Endothelial cell of umbilical vein (primary cell): ENCODE data around the gene ASXL2. TPM values are rescaled to one million over a fixed set of nuclear protein-coding genes. Genes with fewer than 3 reads are reported as not detected.
A peak's percentile ranks its signal among the peaks of the same experiment; 100 is the strongest.

Source experiments
- BruUV-seq: library from RNA; stranded (reverse); fragments of 400-500 nt; replicated peaks from 2 replicates; lab custom pipeline; 2021; lab: Mats Ljungman, UMichigan
- CTCF ChIA-PET: fragments of 300-600, 350-600 bp; sonication (Branson Sonifier 250); formaldehyde crosslinking; loops from one replicate; lab custom pipeline; 2021; ENCODE audit warnings: antibody characterized with exemption, inconsistent platforms; lab: Charles Lee
- POLR2A ChIA-PET: fragments of 300-600, 350-600 bp; sonication (Branson Sonifier 250); formaldehyde crosslinking; loops from one replicate; lab custom pipeline; 2021; ENCODE audit warnings: antibody characterized with exemption, inconsistent platforms; lab: Charles Lee
- DNase-seq: peaks from one replicate; pipeline ENCODE4 v3.0.0-alpha.2; 2011; ENCODE audit warnings: low read depth, low spot score
- FAIRE-seq: peaks from 2 replicates; lab custom pipeline; 2011; peaks lifted over from hg19 to GRCh38; lab: Jason Lieb, UNC
- H2AFZ ChIP-seq: 2 replicates; pipeline ENCODE4 v1.6.0; 2012; ENCODE audit warnings: low read depth, low read length, control low read depth, inconsistent platforms
- H3K27ac ChIP-seq: 2 replicates; pipeline ENCODE4 v1.5.1; 2011; ENCODE audit warnings: low read depth, mild to moderate bottlenecking, control low read depth, low read length, moderate library complexity; ENCODE audit not compliant: insufficient read depth
- H3K27me3 ChIP-seq, 2 experiments: 2 replicates each; pipeline versions ENCODE4 v1.6.0 to v1.6.1; 2011; ENCODE audit warnings: low read length in 2 of 2, mixed read lengths in 1 of 2; ENCODE audit not compliant: control insufficient read depth in 2 of 2, insufficient read depth in 2 of 2
- H3K36me3 ChIP-seq, 2 experiments: 2 replicates in 1 of 2; 3 replicates in 1 of 2; pipeline ENCODE4 v1.5.1; 2011; ENCODE audit warnings: low read length in 2 of 2, mild to moderate bottlenecking in 1 of 2, moderate library complexity in 1 of 2; ENCODE audit not compliant: control insufficient read depth in 2 of 2, insufficient read depth in 2 of 2; ENCODE audit errors: extremely low read depth in 1 of 2
- H3K4me1 ChIP-seq: 3 replicates; pipeline ENCODE4 v1.5.1; 2011; ENCODE audit warnings: mild to moderate bottlenecking, low read length; ENCODE audit not compliant: control insufficient read depth, insufficient read depth; ENCODE audit errors: extremely low read depth
- H3K4me2 ChIP-seq: 2 replicates; pipeline ENCODE4 v1.6.1; 2011; ENCODE audit warnings: low read length, control low read depth, mixed read lengths; ENCODE audit not compliant: insufficient read depth
- H3K4me3 ChIP-seq, 3 experiments: fragments of 200-600 bp in 1 of 3; sonication (generic), shearing (Covaris generic) in 1 of 3; replicated peaks in 1 of 3; 2 replicates each; pipeline ENCODE4 v1.5.1; 2011 to 2016; ENCODE audit warnings: control low read depth in 3 of 3, low read length in 3 of 3, mild to moderate bottlenecking in 2 of 3, inconsistent platforms in 1 of 3, low read depth in 1 of 3, moderate library complexity in 1 of 3; ENCODE audit not compliant: insufficient read depth in 1 of 3
- H3K79me2 ChIP-seq: 2 replicates; pipeline ENCODE4 v1.6.0; 2012; ENCODE audit warnings: low read length, inconsistent platforms; ENCODE audit not compliant: control insufficient read depth, insufficient read depth
- H3K9ac ChIP-seq: replicated peaks from 2 replicates; pipeline ENCODE3; 2011; ENCODE audit warnings: low read length, control low read depth; ENCODE audit not compliant: insufficient read depth; ENCODE audit errors: extremely low read depth
- H3K9me1 ChIP-seq: replicated peaks from 3 replicates; pipeline ENCODE4 v1.6.0; 2011; ENCODE audit warnings: mild to moderate bottlenecking, low read length; ENCODE audit not compliant: control insufficient read depth, insufficient read depth; ENCODE audit errors: extremely low read depth
- H3K9me3 ChIP-seq: replicated peaks from 2 replicates; pipeline ENCODE4 v1.5.1; 2012; ENCODE audit warnings: low read length, inconsistent platforms; ENCODE audit not compliant: control insufficient read depth, insufficient read depth
- H4K20me1 ChIP-seq: replicated peaks from 2 replicates; pipeline ENCODE3; 2011; ENCODE audit warnings: mild to moderate bottlenecking, low read length; ENCODE audit not compliant: control insufficient read depth, insufficient read depth; ENCODE audit errors: extremely low read depth
- CTCF ChIP-seq, 2 donors: IDR thresholded peaks; 1 replicate in 1 of 2; 2 replicates in 1 of 2; pipeline ENCODE4 v1.5.1; 2011; ENCODE audit warnings: low read length in 2 of 2, mild to moderate bottlenecking in 2 of 2, moderate library complexity in 2 of 2, control low read depth in 1 of 2, inconsistent platforms in 1 of 2, low read depth in 1 of 2; ENCODE audit not compliant: insufficient read depth in 1 of 2; ENCODE audit errors: extremely low read depth in 1 of 2
- EZH2 ChIP-seq: IDR thresholded peaks from 2 replicates; pipeline ENCODE4 v1.6.1; 2012; ENCODE audit warnings: borderline replicate concordance, low read depth, mild to moderate bottlenecking, moderate library complexity, low read length, inconsistent platforms; ENCODE audit not compliant: severe bottlenecking
- FOS ChIP-seq: IDR thresholded peaks from 2 replicates; pipeline ENCODE4 v1.6.1; 2011; ENCODE audit warnings: mild to moderate bottlenecking, low read length, moderate library complexity, borderline replicate concordance; ENCODE audit not compliant: insufficient read depth
- GATA2 ChIP-seq: IDR thresholded peaks from 2 replicates; pipeline ENCODE4 v1.7.0; 2011; ENCODE audit warnings: low read depth, mild to moderate bottlenecking, moderate library complexity, mixed read lengths, low read length; ENCODE audit not compliant: insufficient read length, insufficient read depth
- JUN ChIP-seq: IDR thresholded peaks from 2 replicates; pipeline ENCODE4 v1.6.1; 2011; ENCODE audit warnings: borderline replicate concordance, low read depth; ENCODE audit not compliant: insufficient read length, insufficient read depth
- MAX ChIP-seq: IDR thresholded peaks from 2 replicates; pipeline ENCODE4 v1.6.1; 2011; ENCODE audit not compliant: insufficient read depth, insufficient read length
- MYC ChIP-seq: IDR thresholded peaks from one replicate; pipeline ENCODE4 v1.6.1; 2011; ENCODE audit warnings: mild to moderate bottlenecking, low read depth, low read length
- POLR2A ChIP-seq: IDR thresholded peaks from 2 replicates; pipeline ENCODE4 v1.6.1; 2012; ENCODE audit warnings: low read depth, mild to moderate bottlenecking, control low read depth, low read length
- POLR2AphosphoS5 ChIP-seq: IDR thresholded peaks from 2 replicates; pipeline ENCODE4 v1.6.1; 2012; ENCODE audit warnings: low read depth, mild to moderate bottlenecking, control low read depth, low read length, moderate library complexity; ENCODE audit not compliant: insufficient read depth
- dilution Hi-C: fragments of 300-500 bp; cut with MboI; formaldehyde crosslinking; loops from one replicate; pipeline ENCODE4 v1.15.0; 2019; ENCODE audit warnings: low sequenced_read_pairs; ENCODE audit not compliant: extremely low pct_ligation_motif_present
- intact Hi-C: fragments of 100-400 bp; cut with micrococcal nuclease; formaldehyde crosslinking; loops from one replicate; pipeline ENCODE4 v1.10.0; 2022
- polyA plus RNA-seq, 4 experiments: library from polyadenylated mRNA; depleted of rRNA in 3 of 4; stranded (reverse) in 3 of 4; unstranded in 1 of 4; fragments of >200 nt; gene quantifications; 2 replicates each; pipeline versions ENCODE4 v1.2.1 to v1.2.3, GENCODE V29; 2011 to 2012; ENCODE audit warnings: missing spikeins in 1 of 4
- total RNA-seq: library from RNA; stranded (reverse); gene quantifications from 2 replicates; pipeline ENCODE4 v1.2.3, GENCODE V29; 2021

The ASXL2 gene
- total and polyA plus RNA-seq, 2 donors (not counting 3 experiments of a cell fraction or from before 2014, with no cell fraction given): 6.1 to 33.8 TPM

GRCh38 chr2:25743132-25743830 is 135.0 kb downstream of the ASXL2 start:
- TSS peak; percentile 4 for BruUV-seq
- H3K79me2 ChIP-seq: no peaks in the 10 kb centered on the region
- H4K20me1 ChIP-seq: no peaks in the 10 kb centered on the region
- DNase-seq (no peak), FAIRE-seq (no peak)
- no peak overlapping the region for H3K27ac ChIP-seq
- no peak overlapping the region for H3K4me2 ChIP-seq
- H3K9me3 ChIP-seq: no peaks in the 10 kb centered on the region
- ChIA-PET CTCF (interaction anchor here (0.8 to 1.4 kb wide), 2 partner anchors 9 to 43 kb away, joined by 3 to 6 read pairs; no protein-coding TSS in a partner anchor), POLR2A (no interaction called here)
- H2AFZ ChIP-seq: no peak overlapping the region
- intact Hi-C loops (no loop called here), dilution Hi-C loops (no loop called here)
- no peak overlapping the region for H3K4me3 ChIP-seq
- peaks cover 13 to 18% of the 10 kb centered on the region in 2 experiments for H3K36me3 ChIP-seq
- H3K9ac ChIP-seq: no peak overlapping the region
- H3K4me1 ChIP-seq: no peaks in the 10 kb centered on the region
- H3K9me1 ChIP-seq: no peaks in the 10 kb centered on the region
- TF ChIP-seq JUN (no peak), MAX (no peak), FOS (no peak), CTCF (IDR thresholded peaks at IDR 0.05; ENCODE audit: extremely low read depth in 1 of 2, insufficient read depth in 1 of 2, low read depth in 1 of 2, low read length in 2 of 2) (no peak), MYC (no peak), POLR2AphosphoS5 (no peak), EZH2 (no peak), POLR2A (no peak), GATA2 (no peak)
- H3K27me3 ChIP-seq: no peaks in the 10 kb centered on the region
